Measurements from ENCODE around the gene SLC36A1.

- TF ChIP-seq, protein P1, sequence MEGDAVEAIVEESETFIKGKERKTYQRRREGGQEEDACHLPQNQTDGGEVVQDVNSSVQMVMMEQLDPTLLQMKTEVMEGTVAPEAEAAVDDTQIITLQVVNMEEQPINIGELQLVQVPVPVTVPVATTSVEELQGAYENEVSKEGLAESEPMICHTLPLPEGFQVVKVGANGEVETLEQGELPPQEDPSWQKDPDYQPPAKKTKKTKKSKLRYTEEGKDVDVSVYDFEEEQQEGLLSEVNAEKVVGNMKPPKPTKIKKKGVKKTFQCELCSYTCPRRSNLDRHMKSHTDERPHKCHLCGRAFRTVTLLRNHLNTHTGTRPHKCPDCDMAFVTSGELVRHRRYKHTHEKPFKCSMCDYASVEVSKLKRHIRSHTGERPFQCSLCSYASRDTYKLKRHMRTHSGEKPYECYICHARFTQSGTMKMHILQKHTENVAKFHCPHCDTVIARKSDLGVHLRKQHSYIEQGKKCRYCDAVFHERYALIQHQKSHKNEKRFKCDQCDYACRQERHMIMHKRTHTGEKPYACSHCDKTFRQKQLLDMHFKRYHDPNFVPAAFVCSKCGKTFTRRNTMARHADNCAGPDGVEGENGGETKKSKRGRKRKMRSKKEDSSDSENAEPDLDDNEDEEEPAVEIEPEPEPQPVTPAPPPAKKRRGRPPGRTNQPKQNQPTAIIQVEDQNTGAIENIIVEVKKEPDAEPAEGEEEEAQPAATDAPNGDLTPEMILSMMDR (IDR thresholded peaks at IDR 0.05; ENCODE audit: low read depth, low read length), result no peak
- no peak for TF ChIP-seq POLR2A (IDR thresholded peaks at IDR 0.05; ENCODE audit: extremely low read depth, insufficient read length)
- TF ChIP-seq MAX (IDR thresholded peaks at IDR 0.05; ENCODE audit: low read depth, low read length), result no peak
These were observed 16.7 kb downstream of the SLC36A1 start for GRCh38 chr5:151464101-151464500.

Data from NB4 (cell line).